K562 (cell line): ENCODE results near the gene DAGLB.

Experiments
- HDAC2 ChIP-seq: fragments of 450-650 bp; IDR thresholded peaks from 2 replicates; pipeline ENCODE4 v1.6.1; 2016; ENCODE audit warnings: mild to moderate bottlenecking
- HOXB6 ChIP-seq: fragments of 250-450 bp; sonication (Bioruptor Pico); IDR thresholded peaks from 2 replicates; pipeline ENCODE4 v1.5.1; 2022; ENCODE audit warnings: mild to moderate bottlenecking, borderline replicate concordance
- SRSF1 ChIP-seq: fragments of 200-400 bp; formaldehyde crosslinking; IDR thresholded peaks from 2 replicates; pipeline ENCODE4 v1.6.1; 2017; ENCODE audit warnings: mild to moderate bottlenecking, low read depth, low read length, moderate library complexity
- ZFX ChIP-seq: sonication (generic); formaldehyde crosslinking; IDR thresholded peaks from 2 replicates; pipeline ENCODE4 v1.8.0; 2022; ENCODE audit warnings: mild to moderate bottlenecking, missing genetic modification reagents, moderate library complexity
- ZNF766 ChIP-seq: fragments of 200-800 bp; sonication (Bioruptor generic); conservative IDR thresholded peaks from 2 replicates; pipeline ENCODE4 v1.6.1; 2016; ENCODE audit warnings: missing genetic modification characterization, missing compliant biosample characterization
- TF ChIP-seq, protein P1 (sequence below), 3 experiments: IDR thresholded peaks in 2 of 3; conservative IDR thresholded peaks in 1 of 3; 2 replicates each; pipeline ENCODE4 v1.5.1; 2011 to 2012; ENCODE audit warnings: low read length in 3 of 3, mild to moderate bottlenecking in 3 of 3, control low read depth in 2 of 3, improper control_type of control experiment in 1 of 3, inconsistent platforms in 1 of 3, low read depth in 1 of 3, mixed read lengths in 1 of 3, moderate library complexity in 1 of 3; ENCODE audit not compliant: insufficient read depth in 2 of 3

GRCh38 chr7:6440381-6440780 lies 7.4 kb downstream of the DAGLB start:
- TF ChIP-seq, protein P1, sequence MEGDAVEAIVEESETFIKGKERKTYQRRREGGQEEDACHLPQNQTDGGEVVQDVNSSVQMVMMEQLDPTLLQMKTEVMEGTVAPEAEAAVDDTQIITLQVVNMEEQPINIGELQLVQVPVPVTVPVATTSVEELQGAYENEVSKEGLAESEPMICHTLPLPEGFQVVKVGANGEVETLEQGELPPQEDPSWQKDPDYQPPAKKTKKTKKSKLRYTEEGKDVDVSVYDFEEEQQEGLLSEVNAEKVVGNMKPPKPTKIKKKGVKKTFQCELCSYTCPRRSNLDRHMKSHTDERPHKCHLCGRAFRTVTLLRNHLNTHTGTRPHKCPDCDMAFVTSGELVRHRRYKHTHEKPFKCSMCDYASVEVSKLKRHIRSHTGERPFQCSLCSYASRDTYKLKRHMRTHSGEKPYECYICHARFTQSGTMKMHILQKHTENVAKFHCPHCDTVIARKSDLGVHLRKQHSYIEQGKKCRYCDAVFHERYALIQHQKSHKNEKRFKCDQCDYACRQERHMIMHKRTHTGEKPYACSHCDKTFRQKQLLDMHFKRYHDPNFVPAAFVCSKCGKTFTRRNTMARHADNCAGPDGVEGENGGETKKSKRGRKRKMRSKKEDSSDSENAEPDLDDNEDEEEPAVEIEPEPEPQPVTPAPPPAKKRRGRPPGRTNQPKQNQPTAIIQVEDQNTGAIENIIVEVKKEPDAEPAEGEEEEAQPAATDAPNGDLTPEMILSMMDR (IDR thresholded peaks at IDR 0.05 in 2 of 3, conservative IDR thresholded peaks at IDR 0.05 in 1 of 3; ENCODE audit: insufficient read depth in 2 of 3, low read depth in 1 of 3, low read length in 3 of 3), result no peak
- TF ChIP-seq SRSF1 (no peak), ZFX (CRISPR knock-in tag) (no peak), HDAC2 (no peak), HOXB6 (CRISPR knock-in tag) (no peak), ZNF766 (CRISPR knock-in tag) (no peak)
